Stimulated activated CD8-positive, alpha-beta memory T cell treated with anti-CD3 and anti-CD28 coated beads, Interleukin-4, amount 100 ng/mL, for 4 hours (primary cell): ENCODE measurements around the gene SDK2.
"Not testable (repeated sequence)": the region's sequence is repeated elsewhere in the genome, so short reads cannot be mapped to it uniquely, and the experiment has no call there.

Source experiments
- DNase-seq, 2 donors: peaks; one replicate each; pipeline ENCODE4 v3.0.0-alpha.2; 2020; ENCODE audit warnings: low read depth in 2 of 2, low spot score in 1 of 2

SDK2 gene

DNA sequence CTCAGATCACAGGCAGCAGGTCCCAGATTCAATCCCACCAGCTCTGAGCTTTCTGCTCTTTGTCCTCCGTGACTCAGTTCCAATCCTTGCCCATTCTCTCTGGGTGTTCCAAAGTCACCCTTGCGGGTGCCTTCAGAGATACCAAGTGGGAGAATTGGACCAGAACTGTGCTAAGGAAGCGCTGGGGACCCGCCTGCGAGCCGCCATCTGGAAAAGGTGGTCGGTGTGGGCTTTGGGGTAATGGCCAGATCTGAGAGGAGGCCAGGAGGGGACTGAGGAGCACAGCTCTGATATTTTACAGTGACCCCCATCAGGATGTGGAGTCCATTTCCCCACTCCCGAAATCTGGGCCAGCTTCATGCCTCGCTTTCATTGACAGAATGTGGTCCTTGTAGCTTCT is 152.6 kb downstream of the SDK2 start:
- DNase-seq, result no peak

DNA sequence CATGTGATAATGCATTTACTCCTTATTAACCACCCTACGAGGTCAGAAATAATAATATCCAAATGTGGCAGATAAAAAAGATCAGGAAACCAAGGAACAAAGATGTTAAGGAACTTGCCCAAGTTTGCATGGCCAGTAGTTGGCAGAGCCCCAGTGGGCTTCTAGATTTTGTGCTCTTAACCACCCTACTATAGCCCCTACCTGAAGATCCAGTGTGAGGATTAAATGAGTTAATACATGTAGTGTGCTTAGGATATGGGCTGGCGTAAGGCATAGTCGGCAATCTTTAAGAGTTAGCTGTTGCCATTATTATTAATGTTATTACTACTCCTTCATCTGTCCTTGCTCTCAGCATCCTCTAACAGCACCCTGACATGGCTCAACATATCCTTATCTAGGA is 153.4 kb downstream of the SDK2 start:
- DNase-seq, result no peak

DNA sequence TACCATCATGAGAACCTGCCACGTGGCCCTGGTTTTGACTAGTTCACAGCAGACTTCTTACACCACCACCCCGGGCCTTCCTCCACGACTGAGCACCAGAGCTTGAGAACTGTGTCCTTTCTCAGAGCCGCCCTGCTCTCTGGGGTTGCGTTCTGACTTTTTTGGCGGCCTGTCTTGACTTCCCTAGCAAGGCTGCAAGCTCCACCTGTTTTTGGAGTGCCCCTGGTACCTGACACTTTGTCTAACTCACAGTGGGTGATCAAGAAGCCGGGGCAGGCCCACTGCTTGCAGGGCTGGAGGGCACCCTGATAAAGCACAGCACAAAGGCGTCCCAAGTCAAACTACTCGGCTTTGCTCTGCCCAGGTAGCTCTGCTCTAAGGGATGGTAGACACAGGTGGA is 154.3 kb downstream of the SDK2 start:
- DNase-seq, result no peak

- no peak for DNase-seq
Observed at GRCh38 chr17:73489333-73489732, 154.9 kb downstream of the SDK2 start.

DNA sequence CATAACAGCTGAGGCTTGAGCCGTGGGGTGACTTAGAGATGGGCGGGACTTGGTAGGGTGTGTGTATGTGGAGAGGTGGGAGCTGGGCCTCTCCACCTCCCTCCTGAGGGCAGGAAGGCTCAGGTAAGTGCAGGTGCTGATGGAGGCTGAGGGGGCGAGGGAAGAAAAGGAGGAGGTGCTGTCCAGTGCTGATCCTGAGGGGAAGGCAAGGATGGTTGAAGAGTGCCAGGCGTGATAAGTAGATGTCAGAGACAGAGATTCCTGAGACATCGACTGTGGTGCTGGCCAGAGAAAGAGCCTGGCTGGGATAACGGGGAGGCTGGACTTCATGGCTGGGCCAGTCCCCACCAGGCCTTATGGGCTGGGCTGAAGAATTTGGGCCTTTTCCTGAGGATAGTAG is 159.1 kb downstream of the SDK2 start:
- DNase-seq, result no peak

DNA sequence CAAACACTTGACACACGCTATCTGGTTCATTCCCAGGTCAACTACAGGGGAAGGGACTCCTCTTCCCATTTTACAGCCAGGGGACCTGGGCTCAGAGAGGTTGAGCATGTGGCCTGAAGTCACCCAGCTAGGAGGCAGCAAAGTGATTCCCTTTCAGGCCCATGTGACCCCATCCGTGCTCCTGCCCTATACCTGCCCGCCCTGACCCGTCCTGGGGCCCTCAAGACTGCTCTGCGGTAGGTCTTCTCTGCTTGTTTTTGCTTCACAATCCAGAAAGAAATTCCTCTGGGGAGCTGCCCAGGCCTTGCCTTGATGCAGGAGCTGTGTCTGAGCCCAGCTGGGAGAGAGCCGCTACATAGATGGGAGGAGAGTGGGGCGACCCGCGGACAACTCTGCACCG is 161.4 kb downstream of the SDK2 start:
- no peak for DNase-seq

- no peak for DNase-seq
Observed at GRCh38 chr17:73482251-73482716, 162.0 kb downstream of the SDK2 start.

DNA sequence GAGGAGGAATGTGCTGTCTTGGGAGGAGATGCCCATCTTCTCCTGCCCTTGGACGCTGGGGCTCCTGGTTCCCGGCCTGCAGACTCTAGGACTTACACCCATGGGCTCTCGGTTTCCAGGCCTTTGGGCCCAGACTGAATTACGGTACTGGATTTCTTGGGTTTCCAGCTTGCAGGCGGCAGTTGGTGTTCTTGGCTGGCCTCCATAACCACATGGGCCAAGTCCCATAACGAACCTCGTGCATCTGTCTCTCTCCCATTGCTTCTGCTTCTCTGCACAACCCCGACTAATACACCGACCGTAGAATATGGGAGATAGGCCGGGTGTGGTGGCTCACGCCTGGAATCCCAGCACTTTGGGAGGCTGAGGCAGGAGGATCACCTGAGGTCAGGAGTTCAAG is 162.6 kb downstream of the SDK2 start:
- no peak for DNase-seq

GRCh38 chr17:73480740-73481139 is 163.5 kb downstream of the SDK2 start:
- DNase-seq, result no peak

GRCh38 chr17:73478768-73479424 is 165.3 kb downstream of the SDK2 start:
- DNase-seq, result no peak

GRCh38 chr17:73478334-73478733 is 165.9 kb downstream of the SDK2 start:
- no peak for DNase-seq

DNA sequence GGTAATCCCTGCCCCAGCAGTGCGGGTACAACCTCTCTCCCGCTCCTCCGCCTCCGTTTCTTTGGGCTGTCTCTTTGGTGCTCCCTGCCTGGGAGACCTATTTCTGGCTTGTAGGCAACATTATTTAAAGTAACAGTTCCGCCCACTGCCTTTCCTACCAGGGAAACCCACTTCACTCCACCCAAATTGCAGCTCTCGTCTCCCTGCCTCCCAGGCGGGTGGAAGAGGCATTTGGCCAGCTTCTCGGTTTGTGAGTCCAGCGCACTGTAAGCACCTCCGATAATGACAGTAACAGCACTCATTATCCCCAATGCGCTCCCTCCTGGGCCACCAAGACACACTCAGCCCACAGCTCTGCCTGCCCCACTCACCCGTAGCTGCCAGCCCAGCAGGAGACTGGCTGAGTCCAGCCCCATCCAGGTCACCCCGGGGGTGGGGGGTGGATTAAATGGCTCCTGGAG is 167.3 kb downstream of the SDK2 start:
- no peak for DNase-seq

- DNase-seq, result peak in 1 of 2 donors; percentile 0
Observed at GRCh38 chr17:73474370-73474988, 169.8 kb downstream of the SDK2 start.

DNA sequence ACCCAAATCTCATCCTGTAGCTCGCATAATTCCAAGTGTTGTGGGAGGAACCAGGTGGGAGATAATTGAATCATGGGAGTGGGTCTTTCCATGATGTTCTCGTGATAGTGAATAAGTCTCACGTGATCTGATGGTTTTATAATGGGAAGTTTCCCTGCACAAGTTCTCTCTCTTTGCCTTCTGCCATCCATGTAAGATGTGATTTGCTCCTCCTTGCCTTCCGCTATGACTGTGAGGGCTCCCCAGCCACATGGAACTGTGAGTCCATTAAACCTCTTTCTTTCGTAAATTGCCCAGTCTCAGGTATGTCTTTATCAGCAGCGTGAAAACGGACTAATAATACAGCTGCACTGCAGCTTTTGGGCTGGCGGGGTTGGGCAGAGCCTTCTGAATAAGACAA is 171.5 kb downstream of the SDK2 start:
- DNase-seq, result not testable (repeated sequence)

GRCh38 chr17:73471924-73472323 is 172.3 kb downstream of the SDK2 start:
- DNase-seq, result no peak

GRCh38 chr17:73470316-73470826 is 173.9 kb downstream of the SDK2 start:
- DNase-seq, result no peak

DNA sequence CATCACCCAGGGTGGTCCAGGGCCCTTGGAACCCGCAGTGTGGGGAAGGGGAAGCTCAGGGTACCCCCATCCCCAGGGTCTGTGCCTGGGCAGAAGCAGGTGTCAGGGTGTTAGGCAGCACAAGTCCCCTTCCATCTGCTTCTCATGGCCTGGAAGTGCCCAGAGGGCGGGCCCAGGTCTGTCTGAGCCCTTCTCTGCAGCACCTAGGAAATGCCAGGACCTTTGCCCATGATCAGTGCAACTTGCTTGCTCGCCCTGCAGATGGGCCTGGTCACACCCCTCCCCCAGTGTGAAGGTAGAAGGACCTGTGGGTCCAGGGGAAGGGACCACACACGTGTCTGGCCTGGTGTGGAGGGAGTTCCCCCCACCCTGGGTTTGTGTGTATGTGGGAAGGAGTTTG is 174.9 kb downstream of the SDK2 start:
- DNase-seq, result no peak

- DNase-seq, result no peak
Observed at GRCh38 chr17:73468221-73468620, 176.0 kb downstream of the SDK2 start.

- DNase-seq, result no peak
Observed at GRCh38 chr17:73467651-73468050, 176.6 kb downstream of the SDK2 start.

DNA sequence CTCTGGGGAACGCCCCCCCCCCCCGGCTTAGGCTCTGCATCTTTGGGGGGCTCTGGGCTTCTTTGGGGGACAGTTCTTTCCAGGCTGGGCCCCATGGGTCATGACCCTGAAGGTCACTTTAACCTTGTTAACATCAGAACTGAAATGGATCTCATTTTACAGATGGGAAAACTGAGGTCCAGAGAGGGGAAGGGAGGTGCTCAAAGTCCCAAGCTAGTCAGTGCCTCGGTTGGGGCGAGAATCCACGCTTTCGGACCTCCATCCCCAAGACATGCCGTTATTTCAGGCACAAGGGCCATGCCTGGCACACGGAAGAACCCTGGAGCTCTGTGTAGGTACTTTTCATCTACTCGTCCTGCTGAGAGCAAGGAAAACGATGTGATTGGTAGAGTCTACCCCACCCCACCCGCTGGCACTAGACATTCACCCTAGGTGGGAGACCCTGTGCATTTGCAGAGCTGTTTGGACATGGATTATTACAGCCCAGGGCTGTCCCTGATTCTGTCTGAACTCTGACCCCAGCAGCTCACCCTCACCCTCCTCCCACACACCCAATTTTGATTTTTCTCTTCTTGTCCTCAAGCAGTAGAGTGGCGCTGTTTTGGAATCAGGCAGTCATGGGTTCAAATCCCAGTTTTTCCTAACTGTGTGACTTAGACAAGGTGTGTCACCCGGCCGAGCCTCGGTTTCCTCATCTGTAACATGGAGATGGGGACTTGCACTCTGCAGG is 177.4 kb downstream of the SDK2 start:
- DNase-seq, result no peak

DNA sequence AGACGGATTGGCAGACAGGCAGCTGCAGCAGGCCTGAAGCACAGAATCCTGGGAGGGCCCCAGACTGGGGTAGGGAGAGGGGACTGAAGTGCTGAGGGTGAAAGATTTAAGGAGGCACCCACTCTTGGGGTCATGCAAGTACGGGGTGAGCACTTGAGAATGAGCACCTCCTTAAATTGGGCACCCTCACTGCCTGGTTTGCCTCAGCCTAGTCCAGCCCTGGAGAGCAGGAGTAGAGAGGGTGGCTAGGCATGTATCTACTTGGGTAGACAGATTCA is 178.4 kb downstream of the SDK2 start:
- no peak for DNase-seq
